ENCODE results near the gene MXD3. TPM values are rescaled to one million over a fixed set of nuclear protein-coding genes. Genes with fewer than 3 reads are reported as not detected.
"Not testable (repeated sequence)": the region's sequence is repeated elsewhere in the genome, so short reads cannot be mapped to it uniquely, and the experiment has no call there.

MXD3 gene
- total RNA-seq, 1 donor from 2014 or later: 0.53 TPM

GRCh38 chr5:177265395-177265794, 46.3 kb downstream of the MXD3 start:
- Histone ChIP-seq H3K36me3 (ENCODE audit: control insufficient read depth, insufficient read depth, low read length) (peaks cover 3% of the 10 kb centered on the region), H3K27me3 (ENCODE audit: control insufficient read depth, insufficient read depth, low read length) (no peaks in the 10 kb centered on the region), H3K4me3 (ENCODE audit: low read depth, low read length) (no peak overlapping the region)
- TF ChIP-seq CTCF (IDR thresholded peaks at IDR 0.05; ENCODE audit: insufficient read depth, low read length, severe bottlenecking): no peak
- no peak for DNase-seq (ENCODE audit: low read depth)
- no peak for FAIRE-seq

GRCh38 chr5:177264178-177264577, 47.5 kb downstream of the MXD3 start:
- no peaks in the 10 kb centered on the region for H3K27me3 ChIP-seq (ENCODE audit: control insufficient read depth, insufficient read depth, low read length)
- peaks cover 2% of the 10 kb centered on the region for H3K36me3 ChIP-seq (ENCODE audit: control insufficient read depth, insufficient read depth, low read length)
- no peak overlapping the region for H3K4me3 ChIP-seq (ENCODE audit: low read depth, low read length)
- no peak for DNase-seq (ENCODE audit: low read depth)
- TF ChIP-seq CTCF (IDR thresholded peaks at IDR 0.05; ENCODE audit: insufficient read depth, low read length, severe bottlenecking): no peak
- FAIRE-seq: no peak

GRCh38 chr5:177261510-177261909, 50.2 kb downstream of the MXD3 start:
- H3K27me3 ChIP-seq (ENCODE audit: control insufficient read depth, insufficient read depth, low read length): no peaks in the 10 kb centered on the region
- peaks cover 4% of the 10 kb centered on the region for H3K36me3 ChIP-seq (ENCODE audit: control insufficient read depth, insufficient read depth, low read length)
- DNase-seq (ENCODE audit: low read depth): no peak
- H3K4me3 ChIP-seq (ENCODE audit: low read depth, low read length): no peak overlapping the region
- no peak for FAIRE-seq
- TF ChIP-seq CTCF (IDR thresholded peaks at IDR 0.05; ENCODE audit: insufficient read depth, low read length, severe bottlenecking): no peak

- DNase-seq (ENCODE audit: low read depth) (no peak), FAIRE-seq (no peak)
- no peak overlapping the region for H3K4me3 ChIP-seq (ENCODE audit: low read depth, low read length)
- TF ChIP-seq CTCF (IDR thresholded peaks at IDR 0.05; ENCODE audit: insufficient read depth, low read length, severe bottlenecking): no peak
- peaks cover 2% of the 10 kb centered on the region for H3K36me3 ChIP-seq (ENCODE audit: control insufficient read depth, insufficient read depth, low read length)
- H3K27me3 ChIP-seq (ENCODE audit: control insufficient read depth, insufficient read depth, low read length): no peaks in the 10 kb centered on the region
Measured at GRCh38 chr5:177260961-177261360, 50.7 kb downstream of the MXD3 start.

- H3K27me3 ChIP-seq (ENCODE audit: control insufficient read depth, insufficient read depth, low read length); H3K4me3 ChIP-seq (ENCODE audit: low read depth, low read length); DNase-seq (ENCODE audit: low read depth); H3K36me3 ChIP-seq (ENCODE audit: control insufficient read depth, insufficient read depth, low read length); FAIRE-seq: not testable (repeated sequence)
Measured at GRCh38 chr5:177258711-177259110, 53.0 kb downstream of the MXD3 start.

Other genes starting within 250 kb of the MXD3 start
- 0.79 and 1.5 TPM in 2 replicates for gene FGFR4, start 225.0 kb downstream of the MXD3 start, total RNA-seq
- gene NSD1, start 178.1 kb downstream of the MXD3 start, total RNA-seq: 32.4 and 42.9 TPM in 2 replicates
- 16.6 and 26.1 TPM in 2 replicates for gene RAB24, start 8.2 kb downstream of the MXD3 start, total RNA-seq
- gene PRELID1, start 8.1 kb downstream of the MXD3 start, total RNA-seq: 139 and 161 TPM in 2 replicates
- 362 and 444 TPM in 2 replicates for gene LMAN2, start 39.8 kb upstream of the MXD3 start, total RNA-seq
- 6.8 and 8.4 TPM in 2 replicates for gene RGS14, start 46.0 kb upstream of the MXD3 start, total RNA-seq
- gene SLC34A1, start 72.5 kb upstream of the MXD3 start, total RNA-seq: not detected in 2 replicates
- not detected in 2 replicates for gene PFN3, start 88.8 kb upstream of the MXD3 start, total RNA-seq
- gene F12, start 97.7 kb upstream of the MXD3 start, total RNA-seq: 5.0 and 7.9 TPM in 2 replicates
- 22.9 and 41.1 TPM in 2 replicates for gene GRK6, start 114.8 kb upstream of the MXD3 start, total RNA-seq
- gene PRR7, start 134.9 kb upstream of the MXD3 start, total RNA-seq: 3.1 and 5.0 TPM in 2 replicates
- 58.7 and 71.7 TPM in 2 replicates for gene DBN1, start 161.7 kb upstream of the MXD3 start, total RNA-seq
- 19.5 and 26.2 TPM in 2 replicates for gene PDLIM7, start 185.7 kb upstream of the MXD3 start, total RNA-seq
- 0.53 and 1.4 TPM in 2 replicates for gene DOK3, start 197.9 kb upstream of the MXD3 start, total RNA-seq
- 108 and 250 TPM in 2 replicates for gene DDX41, start 205.1 kb upstream of the MXD3 start, total RNA-seq
- 14.0 and 17.2 TPM in 2 replicates for gene FAM193B, start 242.7 kb upstream of the MXD3 start, total RNA-seq